Keratinocyte (primary cell): ENCODE results near the gene MBNL2.

ENCODE experiments used
- CTCF ChIP-seq, 3 experiments: IDR thresholded peaks in 1 of 3; conservative IDR thresholded peaks in 1 of 3; optimal IDR thresholded peaks in 1 of 3; 2 replicates in 2 of 3; 3 replicates in 1 of 3; pipeline versions ENCODE3 to v1.5.1; 2011; ENCODE audit warnings: low read length in 3 of 3, mild to moderate bottlenecking in 3 of 3, moderate library complexity in 2 of 3, control low read depth in 1 of 3, inconsistent platforms in 1 of 3; ENCODE audit not compliant: insufficient read depth in 2 of 3; ENCODE audit errors: extremely low read depth in 1 of 3
- EZH2 ChIP-seq: IDR thresholded peaks from one replicate; pipeline ENCODE4 v1.6.1; 2012; ENCODE audit warnings: inconsistent platforms, mild to moderate bottlenecking, low read length, moderate library complexity

GRCh38 chr13:97249093-97249795 lies 27.1 kb downstream of the MBNL2 start:
- TF ChIP-seq CTCF (optimal IDR thresholded peaks at IDR 0.05 in 1 of 3, IDR thresholded peaks at IDR 0.05 in 1 of 3, conservative IDR thresholded peaks at IDR 0.05 in 1 of 3; ENCODE audit: extremely low read depth in 1 of 3, insufficient read depth in 2 of 3, low read length in 3 of 3) = no peak
- no peak for TF ChIP-seq EZH2
